Measurements from ENCODE around the gene TTR. TPM values are rescaled to one million over a fixed set of nuclear protein-coding genes. Genes with fewer than 3 reads are reported as not detected.

TTR gene
- total RNA-seq, 1 donor: not detected

- H3K9me3 ChIP-seq (ENCODE audit: low read depth, low read length): no peaks in the 10 kb centered on the region
- no peak overlapping the region for H3K4me3 ChIP-seq (ENCODE audit: low read length)
- H3K27me3 ChIP-seq (ENCODE audit: insufficient read depth, low read length): no peaks in the 10 kb centered on the region
- peaks cover 3% of the 10 kb centered on the region for H3K4me1 ChIP-seq (ENCODE audit: insufficient read depth, low read length)
These were observed 55.6 kb downstream of the TTR start for GRCh38 chr18:31647127-31647753.

Other genes with a start within 250 kb of the TTR start
- gene DSG4, start 215.1 kb upstream of the TTR start, total RNA-seq: not detected
- not detected for gene DSG3, start 144.1 kb upstream of the TTR start, total RNA-seq
- gene DSG2, start 93.7 kb upstream of the TTR start, total RNA-seq: 0.21 TPM
- gene B4GALT6, start 92.7 kb downstream of the TTR start, total RNA-seq: 1.0 TPM
- 0.10 TPM for gene SLC25A52, start 169.0 kb downstream of the TTR start, total RNA-seq

Measured in mononuclear cell (primary cell).